Measurements from ENCODE around the gene ACTL7B.

- TF ChIP-seq POLR2A (IDR thresholded peaks at IDR 0.05) (no peak), CTCF (IDR thresholded peaks at IDR 0.05) (no peak)
Measured at GRCh38 chr9:108823829-108824228, 32.0 kb downstream of the ACTL7B start.
